GM23338 (cell line): ENCODE data around the gene DIP2C.
"Not testable (repeated sequence)": the region's sequence is repeated elsewhere in the genome, so short reads cannot be mapped to it uniquely, and the experiment has no call there.

ENCODE experiments used
- CREB1 ChIP-seq: fragments of 250-450 bp; sonication (Bioruptor Pico); IDR thresholded peaks from 2 replicates; pipeline ENCODE4 v1.5.0; 2020; ENCODE audit warnings: low read depth, mild to moderate bottlenecking, moderate library complexity
- CTCF ChIP-seq, 2 experiments: fragments of 200-600 bp in 1 of 2; sonication (generic) in 1 of 2; conservative IDR thresholded peaks; 2 replicates each; pipeline versions ENCODE4 v1.5.1 to v1.6.1; 2016 to 2017; ENCODE audit warnings: antibody characterized with exemption in 2 of 2, low read depth in 2 of 2, mild to moderate bottlenecking in 2 of 2, moderate library complexity in 1 of 2
- EZH2 ChIP-seq: fragments of 200-600 bp; sonication (generic); IDR thresholded peaks from one replicate; pipeline ENCODE4 v1.8.0; 2017; ENCODE audit warnings: antibody characterized with exemption, mild to moderate bottlenecking, low read depth; ENCODE audit not compliant: unreplicated experiment
- POLR2AphosphoS5 ChIP-seq: IDR thresholded peaks from 2 replicates; pipeline ENCODE4 v1.6.1; 2016; ENCODE audit warnings: antibody characterized with exemption, low read depth
- REST ChIP-seq: IDR thresholded peaks from one replicate; pipeline ENCODE4 v1.6.1; 2018; ENCODE audit warnings: antibody characterized with exemption; ENCODE audit not compliant: unreplicated experiment

GRCh38 chr10:610642-611305 is 78.7 kb downstream of the DIP2C start:
- not testable (repeated sequence) for TF ChIP-seq CTCF (conservative IDR thresholded peaks at IDR 0.05; ENCODE audit: low read depth in 2 of 2); EZH2; POLR2AphosphoS5; CREB1; REST
